Loucy (cell line): ENCODE results near the gene MAML2.
A peak's percentile ranks its signal among the peaks of the same experiment; 100 is the strongest.

Source experiments
- EZH2phosphoT487 ChIP-seq: fragments of 200-600 bp; IDR thresholded peaks from 2 replicates; pipeline ENCODE4 v1.6.1; 2018; ENCODE audit warnings: antibody characterized with exemption, mild to moderate bottlenecking, moderate library complexity, borderline replicate concordance
- TF ChIP-seq, protein P1 (sequence below): fragments of 200-600 bp; sonication (generic); conservative IDR thresholded peaks from 2 replicates; pipeline ENCODE4 v1.5.1; 2014; ENCODE audit warnings: mild to moderate bottlenecking, antibody characterized with exemption, low read length

DNA sequence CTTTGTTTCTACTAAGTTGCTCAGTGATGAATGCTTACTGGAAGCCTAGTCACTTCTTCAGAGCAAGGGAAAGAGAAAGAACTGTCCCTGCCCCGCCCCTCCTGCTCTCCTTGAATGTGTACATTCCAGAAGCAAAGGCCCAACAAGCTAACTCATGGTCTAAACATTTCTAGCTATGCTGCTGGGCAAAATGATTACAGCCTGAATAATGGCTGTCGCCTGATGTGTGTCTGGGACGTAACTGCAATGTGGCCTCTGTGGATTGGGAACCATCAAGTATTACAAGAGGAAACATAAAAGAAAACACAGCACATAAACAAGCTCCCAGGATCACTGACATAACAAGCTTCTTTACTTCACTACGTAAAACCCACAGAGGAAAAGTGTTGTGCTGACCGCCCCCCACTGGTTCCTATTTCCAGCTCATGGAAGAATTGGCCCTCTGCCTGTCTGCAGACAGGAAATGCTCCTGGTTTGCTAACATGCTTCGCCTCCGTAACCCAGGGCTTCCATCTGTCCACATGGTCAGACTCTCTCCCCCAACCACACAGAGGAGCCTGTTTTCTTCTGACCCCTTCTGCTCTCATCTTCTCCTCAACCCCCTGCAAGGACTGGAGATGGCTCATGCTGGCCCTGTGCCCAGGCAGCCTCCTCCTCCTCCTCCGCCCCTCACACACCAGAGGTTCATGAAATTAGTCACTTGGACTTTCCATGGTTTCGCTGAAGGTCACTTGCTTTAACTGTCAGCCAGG, 187.2 kb downstream of the MAML2 start:
- TF ChIP-seq, protein P1, sequence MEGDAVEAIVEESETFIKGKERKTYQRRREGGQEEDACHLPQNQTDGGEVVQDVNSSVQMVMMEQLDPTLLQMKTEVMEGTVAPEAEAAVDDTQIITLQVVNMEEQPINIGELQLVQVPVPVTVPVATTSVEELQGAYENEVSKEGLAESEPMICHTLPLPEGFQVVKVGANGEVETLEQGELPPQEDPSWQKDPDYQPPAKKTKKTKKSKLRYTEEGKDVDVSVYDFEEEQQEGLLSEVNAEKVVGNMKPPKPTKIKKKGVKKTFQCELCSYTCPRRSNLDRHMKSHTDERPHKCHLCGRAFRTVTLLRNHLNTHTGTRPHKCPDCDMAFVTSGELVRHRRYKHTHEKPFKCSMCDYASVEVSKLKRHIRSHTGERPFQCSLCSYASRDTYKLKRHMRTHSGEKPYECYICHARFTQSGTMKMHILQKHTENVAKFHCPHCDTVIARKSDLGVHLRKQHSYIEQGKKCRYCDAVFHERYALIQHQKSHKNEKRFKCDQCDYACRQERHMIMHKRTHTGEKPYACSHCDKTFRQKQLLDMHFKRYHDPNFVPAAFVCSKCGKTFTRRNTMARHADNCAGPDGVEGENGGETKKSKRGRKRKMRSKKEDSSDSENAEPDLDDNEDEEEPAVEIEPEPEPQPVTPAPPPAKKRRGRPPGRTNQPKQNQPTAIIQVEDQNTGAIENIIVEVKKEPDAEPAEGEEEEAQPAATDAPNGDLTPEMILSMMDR: peak; percentile 21; the same call in 1 of the 2 replicates
- no peak for TF ChIP-seq EZH2phosphoT487
